Activated T-helper 1 cell treated with anti-CD3 and anti-CD28 coated beads, Interleukin-12 subunit alpha, Interleukin-12 subunit beta, Interleukin-2, Interleukin-4 antibody, amounts not matched to agents 30 ng/mL and 10 ng/mL and 1 ng/mL, durations not matched to agents 14 hours and 24 hours and 36 hours (primary cell): ENCODE data around the gene PHF1. TPM values are rescaled to one million over a fixed set of nuclear protein-coding genes. Genes with fewer than 3 reads are reported as not detected.
"Not testable (repeated sequence)": the region's sequence is repeated elsewhere in the genome, so short reads cannot be mapped to it uniquely, and the experiment has no call there.

Experiments
- DNase-seq: peaks from one replicate; pipeline ENCODE4 v3.0.0; 2021; ENCODE audit warnings: low spot score
- H3K27ac Mint-ChIP-seq: one replicate; pipeline ENCODE4 v1.8.0; 2021; ENCODE audit warnings: mild to moderate bottlenecking, mixed read lengths
- H3K27me3 Mint-ChIP-seq: one replicate; pipeline ENCODE4 v1.8.0; 2022; ENCODE audit warnings: mild to moderate bottlenecking, moderate library complexity, mixed read lengths; ENCODE audit not compliant: insufficient read depth
- H3K36me3 Mint-ChIP-seq: one replicate; pipeline ENCODE4 v1.8.0; 2021; ENCODE audit warnings: low read depth, mixed read lengths
- H3K4me1 Mint-ChIP-seq: one replicate; pipeline ENCODE4 v1.8.0; 2021; ENCODE audit warnings: low read depth, mixed read lengths
- H3K4me3 Mint-ChIP-seq: one replicate; pipeline ENCODE4 v1.8.0; 2021; ENCODE audit warnings: mild to moderate bottlenecking, moderate library complexity, mixed read lengths
- H3K9me3 Mint-ChIP-seq: one replicate; pipeline ENCODE4 v1.8.0; 2021; ENCODE audit warnings: mixed read lengths
- intact Hi-C: fragments of 100-400 bp; cut with micrococcal nuclease; formaldehyde crosslinking; loops from one replicate; pipeline ENCODE4 v1.15.1; 2024
- total RNA-seq: library from RNA; stranded (reverse); gene quantifications from 2 replicates; pipeline ENCODE4 v1.2.3, GENCODE V29; 2022

Gene PHF1
- total RNA-seq, 1 donor from 2014 or later = 38.8 TPM

GRCh38 chr6:33379184-33379583 lies 31.6 kb upstream of the PHF1 start:
- H3K4me1 Mint-ChIP-seq, H3K4me3 Mint-ChIP-seq, H3K27me3 Mint-ChIP-seq, intact Hi-C loops, H3K9me3 Mint-ChIP-seq, DNase-seq, H3K36me3 Mint-ChIP-seq, H3K27ac Mint-ChIP-seq: not testable (repeated sequence)

DNA sequence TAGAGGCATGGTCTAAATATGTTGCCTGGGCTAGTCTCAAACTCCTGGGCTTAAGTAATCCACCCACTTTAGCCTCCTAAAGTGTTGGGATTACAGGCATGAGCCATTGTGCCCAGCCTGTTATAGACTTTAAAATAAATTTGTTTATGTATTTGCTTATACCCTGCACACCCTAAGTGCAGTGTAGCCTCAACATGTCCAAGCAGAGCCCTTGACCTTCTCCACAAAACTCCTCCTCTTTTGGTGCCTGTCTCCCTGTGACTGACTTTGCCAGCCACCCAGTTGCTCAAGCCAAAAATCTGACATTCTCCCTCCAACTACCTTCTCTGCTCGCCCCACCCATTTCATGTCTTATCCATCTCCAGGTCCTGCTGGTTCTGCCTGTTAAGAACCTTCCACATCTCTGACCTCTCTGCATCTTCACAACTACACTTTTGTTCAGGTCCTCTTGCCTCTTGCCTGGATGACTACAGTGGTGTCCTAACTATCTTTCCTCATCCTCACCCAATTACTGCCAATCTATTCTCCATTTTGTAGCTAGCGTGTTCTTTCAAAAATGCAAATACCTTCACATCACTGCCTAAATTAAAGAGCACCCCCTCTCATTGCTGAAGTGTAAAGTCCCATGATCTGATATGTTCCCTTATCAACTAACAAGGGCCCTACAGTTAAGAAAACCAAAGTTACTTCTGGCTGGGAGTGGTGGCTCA lies 30.4 kb upstream of the PHF1 start:
- no peaks in the 10 kb centered on the region for H3K36me3 Mint-ChIP-seq
- no peaks in the 10 kb centered on the region for H3K9me3 Mint-ChIP-seq
- no peaks in the 10 kb centered on the region for H3K4me1 Mint-ChIP-seq
- no peak overlapping the region for H3K4me3 Mint-ChIP-seq
- H3K27ac Mint-ChIP-seq = no peak overlapping the region
- intact Hi-C loops = no loop called here
- H3K27me3 Mint-ChIP-seq = peaks cover 4% of the 10 kb centered on the region
- no peak for DNase-seq

DNA sequence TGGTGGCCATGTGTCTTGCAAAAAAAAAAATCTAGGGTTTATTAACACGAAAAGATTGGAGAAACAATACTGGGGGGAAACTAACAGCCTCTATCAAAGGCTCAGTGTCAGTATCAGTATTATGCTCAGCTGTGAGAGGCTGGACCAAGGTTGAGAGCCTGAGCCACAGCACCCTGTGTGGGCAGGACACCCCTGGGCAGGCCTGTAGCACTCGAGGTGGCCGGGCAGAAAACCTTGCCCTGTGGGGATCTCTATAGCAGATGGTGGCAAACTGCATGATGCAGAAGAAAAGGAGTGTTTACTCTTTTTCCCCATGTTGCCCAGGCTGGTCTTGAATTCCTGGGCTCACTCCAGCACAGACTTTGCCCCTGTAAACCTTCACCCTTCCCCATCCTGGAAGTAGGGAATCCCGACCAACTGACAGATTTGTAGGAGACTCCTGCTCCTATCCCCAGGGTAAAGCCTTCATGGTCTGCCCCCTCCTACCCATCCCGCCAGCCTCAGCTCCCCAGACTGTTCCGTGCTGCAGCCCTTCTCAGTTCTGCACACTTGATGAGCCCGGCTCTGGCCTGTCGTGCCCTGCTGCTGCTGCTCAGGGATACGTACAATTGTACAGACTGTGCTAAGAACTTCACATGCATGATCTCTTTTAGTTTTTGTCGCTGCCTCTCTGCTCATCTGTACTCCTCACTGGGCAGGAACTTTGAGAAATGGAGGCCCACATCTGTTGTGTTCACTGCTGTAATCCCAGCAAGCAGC lies 27.2 kb upstream of the PHF1 start:
- no peak for DNase-seq
- Mint-ChIP-seq H3K27ac (no peak overlapping the region), H3K36me3 (no peaks in the 10 kb centered on the region), H3K27me3 (peaks cover 3% of the 10 kb centered on the region), H3K4me1 (no peaks in the 10 kb centered on the region), H3K4me3 (no peak overlapping the region), H3K9me3 (no peaks in the 10 kb centered on the region)
- intact Hi-C loops = no loop called here

DNA sequence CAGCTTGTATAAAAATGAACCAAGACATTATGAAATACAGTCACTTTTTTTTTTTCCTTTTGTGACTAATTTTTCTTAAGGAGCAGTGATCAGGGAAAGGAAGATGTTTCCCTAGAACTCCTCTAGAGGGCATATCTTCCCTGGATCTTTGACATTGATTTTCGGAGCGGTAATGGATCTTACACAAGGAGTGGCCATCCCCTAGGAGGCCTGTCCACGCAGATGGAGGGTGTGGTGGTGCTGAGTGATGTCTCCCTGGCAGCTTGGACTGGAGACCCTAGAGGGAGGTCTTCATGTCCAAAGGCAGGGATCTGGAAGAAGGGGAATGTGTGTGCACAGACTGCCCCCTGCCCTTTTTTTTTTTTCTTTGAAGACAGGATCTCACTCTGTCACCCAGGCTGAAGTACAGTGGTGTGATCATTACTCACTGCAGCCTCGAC lies 26.2 kb upstream of the PHF1 start:
- Mint-ChIP-seq H3K27ac (no peak overlapping the region), H3K4me3 (no peak overlapping the region), H3K27me3 (peaks cover 3% of the 10 kb centered on the region), H3K36me3 (no peaks in the 10 kb centered on the region), H3K9me3 (no peaks in the 10 kb centered on the region), H3K4me1 (no peaks in the 10 kb centered on the region)
- intact Hi-C loops = no loop called here
- DNase-seq = no peak

- peaks cover 8% of the 10 kb centered on the region for H3K36me3 Mint-ChIP-seq
- H3K9me3 Mint-ChIP-seq = no peaks in the 10 kb centered on the region
- H3K27me3 Mint-ChIP-seq = peaks cover 2% of the 10 kb centered on the region
- no peak overlapping the region for H3K27ac Mint-ChIP-seq
- peaks cover 37% of the 10 kb centered on the region for H3K4me1 Mint-ChIP-seq
- intact Hi-C loops = loop anchor here (2.0 to 5.0 kb wide), 5 partner anchors 101 to 1193 kb away; partner anchors contain the start of genes BAK1, ITPR3, LEMD2 and PFDN6
- H3K4me3 Mint-ChIP-seq = no peak overlapping the region
- DNase-seq = no peak
These were observed 20.6 kb upstream of the PHF1 start for GRCh38 chr6:33390173-33390572.

DNA sequence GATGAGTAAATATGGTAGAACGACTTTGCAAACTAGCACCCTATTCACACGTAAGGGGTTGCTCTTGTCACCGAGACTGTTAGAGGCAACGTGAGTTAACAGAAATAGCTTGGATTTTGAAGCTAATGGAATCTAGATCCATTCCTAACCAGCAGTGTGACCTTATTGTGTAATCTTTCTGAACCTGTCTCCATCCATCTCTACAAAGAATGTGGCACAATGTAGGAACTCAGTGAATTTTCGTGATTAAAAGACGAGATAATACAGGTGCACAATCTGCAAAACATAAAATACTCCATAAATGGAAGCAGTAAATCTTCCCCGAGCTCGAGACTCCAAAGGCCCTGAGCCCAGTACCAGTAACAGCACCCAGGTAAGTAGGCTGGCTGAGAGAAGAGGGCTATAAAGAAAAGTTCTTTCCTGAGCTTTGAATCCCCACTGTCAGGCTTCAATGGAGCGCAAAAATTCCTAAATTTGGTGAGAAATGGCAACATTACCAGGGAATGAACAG lies 20.0 kb upstream of the PHF1 start:
- Mint-ChIP-seq H3K4me3 (peak overlapping the region; percentile 84), H3K27ac (peak overlapping the region; percentile 94), H3K36me3 (peaks cover 12% of the 10 kb centered on the region), H3K4me1 (peaks cover 43% of the 10 kb centered on the region), H3K9me3 (no peaks in the 10 kb centered on the region), H3K27me3 (peaks cover 2% of the 10 kb centered on the region)
- DNase-seq = no peak
- intact Hi-C loops = loop anchor here (1.0 to 5.0 kb wide), 20 partner anchors 19 to 1194 kb away; partner anchors contain the start of genes BAK1, BRD2, CUTA and ITPR3

DNA sequence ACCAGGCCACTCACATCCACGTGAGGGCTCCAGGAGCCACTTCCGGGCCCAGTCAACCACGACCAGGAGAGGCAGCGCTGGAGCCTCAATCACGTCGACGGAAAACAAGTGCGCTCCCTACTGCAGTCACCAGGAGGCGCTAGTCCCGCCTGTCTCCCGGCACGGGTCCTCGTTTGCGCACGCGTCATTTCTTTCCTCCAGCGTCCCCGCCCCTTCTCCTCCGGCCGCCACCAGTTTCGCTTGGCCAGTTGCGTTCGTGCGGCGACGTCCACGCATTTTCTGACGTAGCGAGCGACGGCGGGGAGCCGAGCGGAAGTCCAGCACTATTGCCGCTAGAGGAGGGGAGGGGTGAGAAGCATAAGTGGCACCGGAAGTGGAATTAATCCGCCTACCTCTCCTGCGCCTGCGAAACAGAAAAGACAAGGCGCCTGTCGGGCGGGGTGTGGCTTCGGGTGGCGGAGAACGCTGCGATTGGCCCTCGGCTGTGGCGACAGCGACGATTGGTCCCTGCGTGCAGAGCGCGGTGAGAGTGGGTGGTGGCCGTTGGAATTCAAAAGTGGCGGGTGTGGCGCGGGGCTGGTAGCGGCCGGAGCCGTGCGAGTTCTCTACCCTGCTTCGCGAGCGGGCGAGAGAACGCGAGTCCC lies 19.4 kb upstream of the PHF1 start, which contains the start of gene KIFC1:
TSS of gene KIFC1 (plus strand) at position 546 of the 644 bp plus-strand sequence. CDS start 163 bp downstream, outside the sequence.
- intact Hi-C loops = loop anchor here (1.0 to 5.0 kb wide), 20 partner anchors 19 to 1194 kb away; partner anchors contain the start of genes BAK1, BRD2, CUTA and ITPR3

GRCh38 chr6:33391922-33392594 lies 18.8 kb upstream of the PHF1 start:
- peaks cover 2% of the 10 kb centered on the region for H3K27me3 Mint-ChIP-seq
- H3K4me3 Mint-ChIP-seq = peak overlapping the region; percentile 84
- intact Hi-C loops = loop anchor here (1.0 to 5.0 kb wide), 20 partner anchors 18 to 1195 kb away; partner anchors contain the start of genes BAK1, BRD2, CUTA and ITPR3
- no peaks in the 10 kb centered on the region for H3K9me3 Mint-ChIP-seq
- H3K36me3 Mint-ChIP-seq = peaks cover 12% of the 10 kb centered on the region
- H3K27ac Mint-ChIP-seq = peak overlapping the region; percentile 94
- peak; percentile 21 for DNase-seq
- peaks cover 47% of the 10 kb centered on the region for H3K4me1 Mint-ChIP-seq

More for the DNA sequence above, 19.4 kb upstream of the PHF1 start, which contains the start of gene KIFC1:
- Mint-ChIP-seq H3K36me3 (peaks cover 12% of the 10 kb centered on the region), H3K27me3 (peaks cover 2% of the 10 kb centered on the region), H3K4me3 (peak within 1 kb of the TSS; percentile 84), H3K27ac (peak within 1 kb of the TSS; percentile 94), H3K9me3 (no peaks in the 10 kb centered on the region), H3K4me1 (peaks cover 47% of the 10 kb centered on the region)
- DNase-seq = peak; percentile 99

DNA sequence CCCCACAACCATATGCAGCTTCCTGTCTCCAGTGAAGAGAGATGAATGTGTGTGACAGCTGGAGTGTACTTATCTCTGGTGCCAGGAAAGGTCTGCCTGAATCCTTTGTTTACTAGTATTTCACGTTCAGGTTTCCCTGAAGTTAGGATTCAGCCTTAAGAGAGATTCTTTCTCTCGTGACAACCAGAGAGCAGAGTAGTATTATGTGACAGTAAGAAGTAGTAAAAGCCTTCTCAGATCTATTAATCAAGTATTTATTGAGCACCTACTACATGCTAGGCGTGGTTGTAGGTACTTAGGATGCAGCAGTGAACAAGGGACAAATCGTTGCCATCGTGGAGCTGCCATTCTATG lies 18.2 kb upstream of the PHF1 start:
- Mint-ChIP-seq H3K27ac (peak overlapping the region; percentile 94), H3K27me3 (peaks cover 2% of the 10 kb centered on the region), H3K9me3 (no peaks in the 10 kb centered on the region), H3K4me1 (peaks cover 50% of the 10 kb centered on the region), H3K36me3 (peaks cover 13% of the 10 kb centered on the region), H3K4me3 (peak overlapping the region; percentile 84)
- DNase-seq = no peak
- intact Hi-C loops = loop anchor here (5.0 kb wide), 3 partner anchors 230 to 1195 kb away; partner anchors contain the start of genes ITPR3 and LEMD2

- Mint-ChIP-seq H3K27ac (peak overlapping the region; percentile 94), H3K4me1 (peaks cover 54% of the 10 kb centered on the region), H3K36me3 (peaks cover 17% of the 10 kb centered on the region), H3K4me3 (peak overlapping the region; percentile 84), H3K9me3 (no peaks in the 10 kb centered on the region), H3K27me3 (peaks cover 2% of the 10 kb centered on the region)
- no peak for DNase-seq
- intact Hi-C loops = loop anchor here (5.0 kb wide), 3 partner anchors 229 to 1196 kb away; partner anchors contain the start of genes ITPR3 and LEMD2
These were observed 17.8 kb upstream of the PHF1 start for GRCh38 chr6:33392979-33393378.

- intact Hi-C loops = no loop called here
- H3K36me3 Mint-ChIP-seq = peaks cover 30% of the 10 kb centered on the region
- H3K27ac Mint-ChIP-seq = peak overlapping the region; percentile 66
- no peaks in the 10 kb centered on the region for H3K9me3 Mint-ChIP-seq
- H3K4me3 Mint-ChIP-seq = no peak overlapping the region
- peaks cover 41% of the 10 kb centered on the region for H3K4me1 Mint-ChIP-seq
- no peak for DNase-seq
- no peaks in the 10 kb centered on the region for H3K27me3 Mint-ChIP-seq
These were observed 13.3 kb upstream of the PHF1 start for GRCh38 chr6:33397541-33397940.

DNA sequence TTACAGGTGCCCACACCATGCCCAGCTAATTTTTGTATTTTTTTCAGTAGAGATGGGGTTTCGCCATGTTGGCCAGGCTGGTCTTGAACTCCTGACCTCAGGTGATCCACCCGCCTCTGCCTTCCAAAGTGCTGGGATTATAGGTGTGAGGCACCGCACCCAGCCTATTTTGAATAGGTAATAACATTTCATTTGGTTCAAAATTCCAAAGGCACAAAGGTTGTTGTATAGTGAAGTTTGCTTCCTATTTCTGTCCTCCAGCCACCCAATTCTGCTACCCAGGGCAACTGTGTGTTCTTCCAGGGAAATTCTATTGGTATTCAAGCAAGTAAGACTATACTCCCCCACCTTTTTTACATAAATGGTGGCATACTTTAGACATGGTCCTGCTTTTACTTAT lies 12.2 kb upstream of the PHF1 start:
- H3K27ac Mint-ChIP-seq, DNase-seq, H3K4me3 Mint-ChIP-seq, H3K27me3 Mint-ChIP-seq, intact Hi-C loops, H3K9me3 Mint-ChIP-seq: not testable (repeated sequence)
- Mint-ChIP-seq H3K36me3 (peaks cover 33% of the 10 kb centered on the region), H3K4me1 (peaks cover 33% of the 10 kb centered on the region)
